HG02870 (cell line): ENCODE measurements around the gene HAPLN2.
"Not testable (repeated sequence)": the region's sequence is repeated elsewhere in the genome, so short reads cannot be mapped to it uniquely, and the experiment has no call there.

Experiments
- ATAC-seq: cut with Tn5 transposase; IDR thresholded peaks from one replicate; pipeline ENCODE4 v1.9.1; 2021; ENCODE audit warnings: mild to moderate bottlenecking, moderate library complexity; ENCODE audit not compliant: unreplicated experiment

The HAPLN2 gene

DNA sequence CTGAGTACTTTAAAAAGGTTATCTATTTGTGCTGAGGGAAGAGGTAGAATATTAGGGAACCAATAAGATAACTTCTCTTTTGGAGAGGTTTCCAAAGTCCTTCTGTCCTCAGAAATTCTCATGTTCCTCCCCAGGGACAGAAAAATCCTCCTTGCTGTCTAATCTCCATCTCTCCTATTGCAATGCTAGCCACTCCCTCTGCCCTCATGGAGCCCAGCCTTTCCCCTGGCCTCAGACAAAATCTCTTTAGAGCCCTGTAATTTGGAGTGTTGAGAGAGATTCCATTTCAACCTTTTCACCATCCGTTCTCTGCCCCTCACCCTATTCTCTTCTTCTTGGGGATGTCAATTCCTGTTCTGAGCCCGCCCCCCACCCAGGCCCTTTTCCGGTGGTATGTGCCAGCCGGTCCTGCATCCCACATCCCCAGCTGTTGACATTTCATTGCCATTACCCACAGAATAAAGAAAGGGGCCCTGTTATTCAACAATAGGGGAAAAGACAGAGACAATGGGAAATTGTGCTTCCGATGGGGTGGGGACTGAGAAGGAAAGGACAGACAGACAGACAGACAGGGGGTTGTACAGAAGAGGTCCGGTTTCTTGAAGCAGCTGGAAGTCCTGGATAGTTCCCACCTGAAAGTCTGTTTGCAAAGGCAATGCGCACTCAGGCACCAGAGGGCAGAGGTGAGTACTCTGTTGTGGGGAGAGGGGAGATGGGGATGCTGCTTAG, at the start of gene HAPLN2:
TSS of gene HAPLN2 (plus strand) at position 563 of the 729 bp plus-strand sequence. CDS start 4,076 bp downstream, outside the sequence.
- ATAC-seq: no peak

DNA sequence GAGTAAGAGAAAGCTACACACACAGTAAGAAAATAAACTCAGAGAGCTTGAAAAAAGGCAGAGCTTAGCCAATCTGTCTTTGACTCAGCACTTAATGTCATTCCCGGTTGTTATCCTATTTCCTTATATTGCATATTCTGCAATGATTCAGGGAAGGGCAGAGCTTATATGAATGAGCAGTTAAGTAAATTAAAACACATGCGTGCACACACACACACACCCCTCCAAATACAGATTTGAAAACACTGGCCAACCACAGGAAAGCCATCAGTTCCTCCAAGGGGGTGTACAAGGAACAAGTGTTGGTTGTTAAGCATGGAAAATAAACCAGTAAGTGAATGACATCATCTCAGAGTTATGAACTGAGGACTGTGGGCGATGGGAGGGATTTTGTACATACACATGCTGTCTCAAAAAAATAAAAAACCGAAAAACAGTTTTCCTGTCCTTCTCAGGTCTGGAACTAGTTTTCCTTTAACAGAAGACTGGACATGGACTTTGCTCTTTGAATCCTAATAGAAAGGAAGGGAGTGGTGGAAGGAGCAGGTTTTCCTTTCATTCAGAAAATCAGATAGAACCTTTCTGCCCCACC, 47.9 kb upstream of the HAPLN2 start:
- ATAC-seq: no peak

DNA sequence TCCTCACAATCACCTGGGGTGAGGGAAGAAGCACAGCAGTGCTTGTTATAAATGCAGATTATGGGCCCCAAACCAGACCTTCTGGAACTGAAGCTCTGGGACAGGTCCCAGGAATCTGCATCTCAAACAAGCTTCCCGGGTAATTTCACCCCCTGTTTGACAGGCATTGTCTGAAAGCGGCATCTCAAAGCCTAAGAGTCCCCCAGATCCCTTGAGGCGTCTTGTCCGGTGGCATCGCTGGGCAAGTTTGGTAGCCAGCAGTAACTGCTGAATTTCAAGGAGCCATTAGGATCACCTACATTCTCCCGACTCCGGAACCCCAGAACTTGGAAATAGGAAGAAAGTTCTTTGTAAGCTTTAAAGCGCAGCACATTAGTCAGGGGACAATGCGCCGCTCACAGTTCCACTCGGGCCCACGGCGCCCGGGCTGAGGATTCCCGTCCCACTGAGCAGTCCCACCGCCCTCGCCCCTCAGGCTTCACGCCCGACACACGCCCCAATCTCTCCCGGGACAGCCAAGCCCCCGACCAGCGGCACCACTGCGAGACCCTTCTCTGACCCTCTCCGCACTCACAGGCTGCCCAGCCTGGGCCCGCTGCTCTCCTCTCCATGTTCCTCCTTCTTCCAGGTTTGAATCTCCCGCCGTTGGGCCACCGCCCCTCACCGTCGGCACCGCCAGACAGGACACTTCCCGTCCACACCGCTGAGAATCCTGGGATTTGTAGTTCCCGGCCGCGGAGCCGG, 47.1 kb upstream of the HAPLN2 start, which contains the start of gene IQGAP3:
TSS of gene IQGAP3 (minus strand) at position 647 of the 744 bp plus-strand sequence. CDS start at position 611, 36 bp downstream.
- peak; percentile 79 for ATAC-seq

DNA sequence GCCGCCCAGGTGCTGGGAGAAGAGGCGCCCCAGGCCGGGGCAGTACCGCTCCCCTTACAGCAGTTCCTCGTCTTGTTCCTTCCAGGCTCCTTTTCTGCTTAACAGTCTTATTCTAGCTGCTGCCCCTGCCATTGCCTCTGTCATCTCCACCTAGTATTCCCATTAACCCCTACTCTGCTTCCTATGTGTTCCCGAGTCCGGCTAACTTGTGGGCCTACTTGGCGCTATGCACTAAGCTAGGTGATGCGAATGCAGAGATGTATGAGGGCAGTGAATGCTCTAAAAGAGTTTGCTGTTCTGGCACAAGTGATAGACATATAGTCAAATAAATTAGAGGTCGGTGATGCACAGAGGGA, 46.6 kb upstream of the HAPLN2 start:
- no peak for ATAC-seq

DNA sequence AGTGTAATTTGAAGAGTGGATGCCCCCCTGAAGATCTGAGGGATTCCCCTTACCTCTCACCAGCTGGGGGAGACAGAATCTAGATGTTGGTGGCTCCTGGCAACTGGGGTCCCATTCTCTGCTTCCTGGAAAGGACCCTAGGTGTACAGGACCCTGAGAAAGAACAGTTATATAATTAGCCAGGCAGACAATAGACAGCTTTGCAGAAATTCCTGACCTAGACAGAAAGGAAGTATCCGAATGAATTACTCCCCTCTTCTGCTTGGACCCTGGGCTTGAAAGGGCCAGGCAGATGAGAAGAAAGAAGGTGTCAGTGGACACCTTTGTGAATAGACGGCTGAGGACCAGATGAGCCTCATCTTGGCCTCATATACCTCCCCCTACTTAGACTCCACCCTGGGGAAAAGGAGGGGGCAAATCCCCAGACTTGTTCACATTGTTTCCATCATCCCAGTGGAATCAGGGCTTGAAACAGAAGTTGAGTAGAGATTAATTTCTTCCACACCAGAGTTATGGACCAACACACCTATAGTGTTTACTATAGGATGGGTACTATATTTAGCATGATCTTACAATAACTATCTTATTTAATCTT, 45.1 kb upstream of the HAPLN2 start:
- ATAC-seq: no peak

DNA sequence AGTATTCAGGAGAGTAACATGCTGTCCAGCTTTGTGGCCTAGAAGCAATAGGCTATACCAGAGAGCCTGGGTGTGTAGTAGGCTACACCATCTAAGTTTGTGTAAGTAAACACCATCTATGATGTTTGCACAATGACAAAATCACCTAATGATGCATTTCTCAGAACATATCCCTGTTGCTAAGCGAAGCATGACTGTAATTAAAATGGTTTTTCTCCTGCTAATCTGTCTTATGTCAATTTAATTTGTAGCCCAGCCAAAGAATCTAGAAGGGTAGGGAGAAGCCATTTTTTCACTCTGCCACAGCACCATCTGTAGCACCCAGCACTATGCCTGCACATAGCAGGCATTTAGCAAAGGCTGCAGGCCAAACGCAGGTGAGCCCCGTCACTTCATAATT, 41.7 kb upstream of the HAPLN2 start:
- no peak for ATAC-seq

DNA sequence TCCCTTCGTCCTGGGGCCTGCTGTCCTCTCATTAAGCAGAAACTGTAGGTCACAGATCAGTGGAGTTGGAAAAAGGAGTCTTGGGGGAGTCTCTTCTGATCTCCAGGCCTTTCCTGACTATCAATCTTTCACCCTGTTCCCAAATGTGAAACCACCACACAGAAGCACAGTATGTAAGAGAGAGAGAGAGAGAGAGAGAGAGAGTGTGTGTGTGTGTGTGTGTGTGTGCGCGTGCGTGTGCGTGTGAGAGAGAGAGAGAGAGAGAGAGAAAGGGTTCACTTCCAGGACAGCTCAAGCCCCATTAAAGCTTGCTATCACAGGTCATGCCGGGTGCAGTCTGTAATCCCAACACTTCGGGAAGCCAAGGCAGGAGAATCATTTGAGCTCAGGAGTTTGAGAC, 41.2 kb upstream of the HAPLN2 start:
- ATAC-seq: no peak

DNA sequence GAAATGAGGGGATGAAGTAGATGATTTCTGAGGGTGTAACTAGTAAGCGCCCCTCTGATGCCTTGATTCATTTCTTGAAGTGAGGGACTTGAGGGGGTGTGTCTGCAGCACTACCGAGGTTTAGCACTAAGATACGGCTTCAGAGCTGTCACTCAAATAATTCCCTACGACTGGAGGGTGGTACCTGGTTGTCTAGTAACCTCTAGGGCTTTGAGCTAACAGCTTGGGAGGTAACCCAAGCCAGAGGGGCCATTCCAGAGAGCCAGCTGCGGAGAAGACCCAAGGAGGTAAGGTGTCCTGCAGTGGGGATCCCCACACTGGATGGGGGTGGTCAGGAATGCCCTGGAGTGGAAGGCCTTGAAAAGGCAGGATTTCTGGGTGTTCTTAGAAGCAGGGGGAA, 39.7 kb upstream of the HAPLN2 start, which contains the start of gene TTC24:
TSS of gene TTC24 (plus strand) at position 252 of the 400 bp plus-strand sequence. CDS start 1,642 bp downstream, outside the sequence.
- ATAC-seq: no peak

DNA sequence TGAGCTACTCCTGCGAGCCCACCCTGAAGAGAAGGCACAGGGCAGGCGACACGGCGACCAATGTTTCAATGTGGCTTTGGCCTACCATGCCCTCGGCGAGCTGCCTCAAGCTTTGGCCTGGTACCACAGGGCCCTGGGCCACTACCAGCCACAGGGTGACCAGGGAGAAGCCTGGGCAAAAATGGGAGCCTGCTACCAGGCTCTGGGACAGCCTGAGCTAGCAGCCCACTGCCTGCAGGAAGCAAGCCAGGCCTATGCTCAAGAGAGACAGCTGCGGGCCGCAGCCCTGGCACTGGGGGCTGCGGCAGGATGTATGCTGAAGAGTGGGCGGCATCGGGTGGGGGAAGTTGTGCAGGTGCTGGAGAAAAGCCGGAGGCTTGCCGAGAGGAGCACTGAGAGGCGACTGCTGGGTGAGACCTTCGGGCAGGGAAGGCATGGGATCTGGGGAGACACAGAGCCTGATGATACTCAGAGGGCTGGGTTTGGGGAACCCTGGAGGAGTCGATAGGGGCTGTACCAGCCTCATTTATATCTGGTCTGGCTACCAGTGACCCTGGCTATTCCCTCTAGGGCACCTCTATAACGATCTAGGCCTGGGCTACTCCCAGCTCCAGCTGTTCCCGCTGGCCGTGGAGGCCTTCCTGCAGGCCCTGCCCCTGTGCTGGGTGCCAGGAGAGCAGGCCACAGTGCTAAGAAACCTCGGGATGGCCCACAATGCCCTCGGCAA, 37.4 kb upstream of the HAPLN2 start:
- no peak for ATAC-seq

DNA sequence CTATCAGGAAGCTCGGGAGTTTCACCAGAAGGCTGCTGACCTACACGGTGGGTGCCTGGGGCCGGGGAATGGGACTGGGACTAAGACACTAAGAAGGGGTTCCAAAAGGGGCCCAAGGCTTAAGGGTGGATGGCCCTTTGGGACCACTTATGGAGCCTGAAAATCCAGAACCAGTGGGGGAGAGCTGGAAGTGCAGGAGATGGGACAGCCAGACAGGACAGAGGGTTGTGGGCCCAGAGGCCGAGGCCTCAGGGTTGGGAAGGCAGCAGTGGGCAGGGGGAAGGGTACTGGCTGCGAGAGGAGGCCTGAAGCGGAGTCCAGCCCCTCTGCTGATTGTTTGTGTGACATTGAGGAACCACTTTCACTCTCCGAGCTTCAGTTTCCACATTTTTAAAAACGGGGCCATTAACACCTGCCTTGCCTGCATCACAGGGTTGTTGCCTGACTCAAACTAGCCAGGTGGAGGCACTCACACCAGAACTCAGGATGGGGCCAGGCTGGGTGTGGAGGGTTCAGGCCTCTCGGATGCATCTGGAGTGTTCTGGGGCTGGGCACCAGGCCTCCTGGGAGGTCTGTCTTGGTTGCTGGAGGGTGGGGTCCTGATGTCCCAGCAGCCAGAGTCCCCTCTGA, 36.7 kb upstream of the HAPLN2 start:
- ATAC-seq: no peak

DNA sequence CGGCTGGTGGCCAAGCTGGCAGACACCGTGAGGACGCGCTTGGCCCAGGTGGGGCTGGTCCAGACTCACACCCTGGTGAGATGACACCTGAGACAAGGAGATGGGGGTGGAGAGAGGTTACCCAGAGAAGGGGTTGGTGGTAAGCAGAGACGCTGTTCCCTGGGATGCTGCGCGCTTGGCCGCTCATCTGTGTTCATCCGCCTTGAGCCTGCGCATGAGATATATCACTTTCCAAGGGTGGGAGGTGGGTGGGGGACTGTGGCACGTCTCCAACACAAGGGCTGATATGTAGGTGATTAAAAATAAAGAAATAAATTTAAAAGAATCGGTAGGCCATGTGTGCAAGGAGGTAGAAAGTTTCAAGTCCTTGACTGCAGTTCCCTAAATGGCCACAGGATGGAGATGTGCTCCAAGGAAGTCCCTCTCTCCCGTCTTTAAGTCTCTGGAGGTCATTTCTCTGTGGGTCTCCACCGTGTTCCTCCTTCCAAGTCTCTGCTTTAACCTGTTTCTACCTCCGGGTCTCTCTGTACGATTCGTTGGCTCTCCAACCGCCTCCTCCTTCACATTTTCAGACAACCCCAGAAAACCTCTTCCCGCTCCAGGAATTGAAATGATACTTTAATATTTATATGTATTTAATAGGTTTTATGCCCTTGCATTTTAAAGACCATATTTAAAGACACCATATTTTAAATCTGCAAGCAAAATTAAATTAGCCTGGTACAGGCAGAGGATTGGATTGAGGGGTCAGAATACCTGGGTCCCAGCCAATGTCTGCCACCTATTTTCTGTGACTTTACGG, 35.2 kb upstream of the HAPLN2 start:
- ATAC-seq: no peak

DNA sequence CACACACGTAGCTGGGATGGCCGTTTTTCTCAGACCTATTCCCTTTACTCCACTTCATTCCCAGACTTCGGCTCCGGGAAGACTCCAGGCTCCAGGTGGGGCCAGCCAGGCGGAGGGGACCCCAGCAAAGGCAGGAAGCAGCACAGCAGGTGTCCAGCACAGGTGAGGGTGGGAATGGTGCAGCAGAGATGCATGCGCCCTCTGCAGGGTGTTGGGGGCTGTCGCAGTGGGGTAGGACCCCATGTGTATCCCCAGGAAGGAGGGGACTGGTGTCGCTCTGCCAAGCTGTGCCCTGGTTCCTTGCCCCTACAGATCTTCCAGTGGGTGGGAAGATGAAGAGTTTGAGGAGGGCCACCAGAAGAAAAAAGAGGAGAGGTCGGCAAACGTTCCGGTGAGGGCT, 34.4 kb upstream of the HAPLN2 start:
- no peak for ATAC-seq

DNA sequence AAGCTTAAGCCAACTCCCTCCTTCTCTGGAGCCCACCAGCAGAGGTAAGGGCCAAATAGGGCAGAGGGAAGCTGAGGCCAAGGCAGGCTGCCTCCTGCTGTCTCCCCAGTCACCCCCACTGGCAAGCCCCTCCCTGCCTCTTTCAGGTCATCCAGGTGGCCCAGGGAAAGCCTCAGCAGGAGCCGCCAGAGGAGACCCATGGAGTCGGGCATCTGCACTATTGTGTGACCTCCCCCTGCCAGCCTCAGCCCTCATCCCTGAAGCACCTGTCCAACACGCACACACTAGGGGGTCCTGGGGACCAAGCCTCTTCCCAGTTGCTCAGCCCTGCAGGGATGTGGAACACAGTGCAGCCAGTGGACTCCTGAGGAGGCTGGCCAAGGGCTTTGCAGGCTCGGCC, 32.9 kb upstream of the HAPLN2 start:
- no peak for ATAC-seq

DNA sequence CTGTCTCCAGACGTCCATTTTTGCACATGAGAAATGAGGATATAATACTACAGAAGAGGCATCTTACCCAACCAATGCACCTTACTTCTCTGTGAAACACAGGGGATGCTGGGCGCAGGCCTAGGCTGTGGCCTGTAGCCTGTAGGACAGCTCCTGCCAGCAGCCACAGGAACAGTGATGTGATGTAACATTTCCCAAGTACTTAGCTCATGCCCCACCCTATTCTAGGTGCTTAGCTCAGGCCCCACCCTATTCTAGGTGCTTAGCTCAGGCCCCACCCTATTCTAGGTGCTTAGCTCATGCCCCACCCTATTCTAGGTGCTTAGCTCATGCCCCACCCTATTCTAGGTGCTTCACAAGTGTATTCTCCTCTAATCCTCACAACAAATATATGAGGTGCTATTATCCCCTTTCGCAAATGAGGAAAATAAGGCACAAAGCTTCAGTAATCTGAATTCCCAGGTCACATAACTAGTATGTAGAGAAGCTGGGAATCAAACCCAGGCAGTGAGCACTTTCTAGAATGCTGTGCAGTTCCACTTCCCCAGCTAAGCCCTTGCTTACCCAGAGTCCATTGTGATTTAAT, 32.2 kb upstream of the HAPLN2 start:
- no peak for ATAC-seq

DNA sequence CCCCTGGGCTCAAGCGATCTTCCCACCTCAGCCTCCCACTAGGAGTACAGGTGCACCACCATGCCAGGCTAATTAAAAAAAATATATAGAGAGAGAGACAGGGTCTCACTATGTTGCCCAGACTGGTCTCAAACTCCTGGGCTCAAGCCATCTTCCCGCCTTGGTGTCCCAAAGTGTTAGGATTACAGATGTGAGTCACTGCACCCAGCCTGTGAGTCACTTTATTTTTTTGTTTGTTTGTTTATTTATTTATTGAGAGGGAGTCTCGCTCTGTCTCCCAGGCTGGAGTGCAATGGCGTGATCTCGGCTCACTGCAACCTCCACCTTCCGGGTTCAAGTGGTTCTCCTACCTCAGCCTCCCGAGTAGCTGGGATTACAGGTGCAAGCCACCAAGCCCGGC, 31.3 kb upstream of the HAPLN2 start:
- ATAC-seq: not testable (repeated sequence)

DNA sequence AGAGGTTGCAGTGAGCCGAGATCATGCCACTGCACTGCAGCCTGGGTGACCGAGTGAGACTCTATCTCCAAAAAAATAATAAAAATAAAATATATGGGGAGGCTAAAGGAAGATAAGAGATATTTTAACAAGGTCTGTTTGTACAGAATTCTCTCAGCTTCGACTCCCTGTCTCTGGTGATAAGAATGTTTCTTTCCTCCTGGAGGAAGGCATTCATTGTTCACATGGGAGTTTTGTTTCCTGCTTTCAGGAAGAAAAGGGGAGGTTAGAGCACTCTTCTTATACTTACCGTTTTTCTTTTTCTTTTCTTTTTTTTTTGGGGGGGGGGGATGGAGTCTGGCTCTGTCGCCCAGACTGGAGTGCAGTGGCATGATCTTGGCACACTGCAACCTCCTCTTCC, 29.7 kb upstream of the HAPLN2 start:
- ATAC-seq: no peak

DNA sequence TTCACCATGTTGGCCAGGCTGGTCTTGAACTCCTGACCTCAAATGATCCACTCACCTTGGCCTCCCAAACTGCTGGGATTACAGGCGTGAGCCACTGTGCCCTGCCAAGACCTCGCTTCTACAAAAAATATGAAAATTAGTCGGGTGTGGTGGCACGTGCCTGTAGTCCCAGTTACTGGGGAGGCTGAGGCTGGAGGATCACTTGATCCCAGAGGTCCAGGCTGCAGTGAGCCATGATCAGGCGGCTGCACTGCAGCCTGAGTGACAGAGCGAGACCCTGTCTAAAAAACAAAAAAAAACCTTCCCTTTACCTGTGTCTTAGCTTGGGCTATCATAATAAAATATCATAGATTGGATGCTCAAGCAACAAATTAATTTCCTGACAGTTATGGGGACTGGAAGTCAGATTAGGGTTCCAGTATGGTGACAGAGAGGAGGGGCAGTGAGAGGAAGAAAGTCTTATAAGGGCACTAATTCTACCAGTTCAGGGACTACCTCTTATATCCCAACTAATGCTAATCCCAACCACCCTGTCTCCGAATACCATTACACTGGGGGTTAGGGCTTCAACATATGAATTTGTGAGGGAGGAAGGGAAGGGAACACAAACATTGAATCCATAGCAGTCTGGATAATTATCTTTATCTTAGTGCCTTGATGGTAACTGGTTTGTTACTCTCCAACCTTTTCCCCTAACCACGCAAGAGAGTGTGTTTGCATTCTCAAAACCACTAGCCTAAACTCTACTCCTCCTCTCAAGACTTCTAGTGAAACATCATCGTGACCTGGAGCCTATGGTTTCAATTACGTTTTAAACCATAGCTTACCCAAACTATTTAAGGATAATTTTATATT, 28.7 kb upstream of the HAPLN2 start:
- no peak for ATAC-seq

DNA sequence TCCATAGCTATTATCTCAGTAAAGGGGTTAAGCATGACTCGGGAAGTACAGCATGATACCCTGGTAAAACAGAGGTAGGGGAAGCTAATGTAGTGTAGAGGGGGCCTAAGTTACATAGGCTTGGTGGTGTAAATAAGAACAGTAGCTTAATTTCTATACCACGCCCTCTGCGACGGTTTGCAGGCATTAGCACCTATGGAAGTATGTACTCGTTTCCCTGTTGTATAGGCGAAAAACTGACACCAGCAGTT, 28.1 kb upstream of the HAPLN2 start:
- peak; percentile 28 for ATAC-seq
